Keratinocyte (primary cell): Measurements from ENCODE around the gene LRP1B.
"Not testable (repeated sequence)": the region's sequence is repeated elsewhere in the genome, so short reads cannot be mapped to it uniquely, and the experiment has no call there.

Source experiments
- EZH2 ChIP-seq: IDR thresholded peaks from one replicate; pipeline ENCODE4 v1.6.1; 2012; ENCODE audit warnings: inconsistent platforms, mild to moderate bottlenecking, low read length, moderate library complexity
- TF ChIP-seq, protein P1 (sequence below), 3 experiments: IDR thresholded peaks in 1 of 3; conservative IDR thresholded peaks in 1 of 3; optimal IDR thresholded peaks in 1 of 3; 2 replicates in 2 of 3; 3 replicates in 1 of 3; pipeline versions ENCODE3 to v1.5.1; 2011; ENCODE audit warnings: low read length in 3 of 3, mild to moderate bottlenecking in 3 of 3, moderate library complexity in 2 of 3, control low read depth in 1 of 3, inconsistent platforms in 1 of 3; ENCODE audit not compliant: insufficient read depth in 2 of 3; ENCODE audit errors: extremely low read depth in 1 of 3

DNA sequence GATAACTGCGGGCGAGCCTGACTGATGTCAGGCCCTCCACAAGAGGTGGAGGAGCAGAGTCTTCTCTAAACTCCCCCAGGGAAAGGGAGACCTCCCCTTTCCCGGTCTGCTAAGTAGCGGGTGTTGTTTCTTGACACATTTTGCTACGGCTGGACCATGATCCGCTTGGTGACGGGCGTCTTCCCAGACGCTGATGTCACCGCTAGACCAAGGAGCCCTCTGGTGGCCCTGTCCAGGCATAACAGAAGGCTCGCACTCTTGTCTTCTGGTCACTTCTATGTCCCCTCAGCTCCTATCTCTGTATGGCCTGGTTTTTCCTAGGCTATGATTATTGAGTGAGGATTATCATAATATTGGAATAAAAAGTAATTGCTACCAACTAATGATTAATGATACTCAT lies 1166.5 kb downstream of the LRP1B start:
- not testable (repeated sequence) for TF ChIP-seq EZH2
- TF ChIP-seq, protein P1, sequence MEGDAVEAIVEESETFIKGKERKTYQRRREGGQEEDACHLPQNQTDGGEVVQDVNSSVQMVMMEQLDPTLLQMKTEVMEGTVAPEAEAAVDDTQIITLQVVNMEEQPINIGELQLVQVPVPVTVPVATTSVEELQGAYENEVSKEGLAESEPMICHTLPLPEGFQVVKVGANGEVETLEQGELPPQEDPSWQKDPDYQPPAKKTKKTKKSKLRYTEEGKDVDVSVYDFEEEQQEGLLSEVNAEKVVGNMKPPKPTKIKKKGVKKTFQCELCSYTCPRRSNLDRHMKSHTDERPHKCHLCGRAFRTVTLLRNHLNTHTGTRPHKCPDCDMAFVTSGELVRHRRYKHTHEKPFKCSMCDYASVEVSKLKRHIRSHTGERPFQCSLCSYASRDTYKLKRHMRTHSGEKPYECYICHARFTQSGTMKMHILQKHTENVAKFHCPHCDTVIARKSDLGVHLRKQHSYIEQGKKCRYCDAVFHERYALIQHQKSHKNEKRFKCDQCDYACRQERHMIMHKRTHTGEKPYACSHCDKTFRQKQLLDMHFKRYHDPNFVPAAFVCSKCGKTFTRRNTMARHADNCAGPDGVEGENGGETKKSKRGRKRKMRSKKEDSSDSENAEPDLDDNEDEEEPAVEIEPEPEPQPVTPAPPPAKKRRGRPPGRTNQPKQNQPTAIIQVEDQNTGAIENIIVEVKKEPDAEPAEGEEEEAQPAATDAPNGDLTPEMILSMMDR (optimal IDR thresholded peaks at IDR 0.05 in 1 of 3, IDR thresholded peaks at IDR 0.05 in 1 of 3, conservative IDR thresholded peaks at IDR 0.05 in 1 of 3; ENCODE audit: extremely low read depth in 1 of 3, insufficient read depth in 2 of 3, low read length in 3 of 3): not testable (repeated sequence)
